Right ventricle myocardium inferior (tissue), 1 donor: ENCODE results near the gene HOXB9. TPM values are rescaled to one million over a fixed set of nuclear protein-coding genes. Genes with fewer than 3 reads are reported as not detected.
A peak's percentile ranks its signal among the peaks of the same experiment; 100 is the strongest.

Experiments used
- ATAC-seq: fragments of 200-7000 bp; cut with Tn5 transposase; one replicate; pipeline ENCODE4 v1.9.1; 2020; ENCODE audit warnings: mild to moderate bottlenecking, moderate library complexity
- DNase-seq: peaks from one replicate; pipeline ENCODE4 v3.0.0; 2021; ENCODE audit errors: missing footprints
- intact Hi-C: fragments of 100-400 bp; cut with DNase I; formaldehyde crosslinking; loops from one replicate; pipeline ENCODE4 v1.11.0; 2022
- total RNA-seq: library from RNA; stranded (reverse); fragmentation: NEBNext Ultra II Directional; extraction: Animal tissue kit (Norgen Biotek cat#: 25700); gene quantifications from one replicate; pipeline ENCODE4 v1.2.1, GENCODE V29; 2021
- donor health status: DM: no; HTN: yes; CAD: no; lungs with severe emphysema.

The HOXB9 gene
- total RNA-seq, 1 donor from 2014 or later: not detected

- DNase-seq (no peak), ATAC-seq (no peak)
- intact Hi-C loops: no loop called here
These were observed 22.0 kb downstream of the HOXB9 start for GRCh38 chr17:48603959-48604769.

- DNase-seq (no peak), ATAC-seq (no peak)
- intact Hi-C loops: loop anchor here (2.0 kb wide), 1 partner anchor 17 kb away; no protein-coding TSS in a partner anchor
These were observed 24.4 kb downstream of the HOXB9 start for GRCh38 chr17:48601539-48602425.

- DNase-seq: no peak
- intact Hi-C loops: loop anchor here (2.0 kb wide), 1 partner anchor 18 kb away; no protein-coding TSS in a partner anchor
- no peak for ATAC-seq
These were observed 25.0 kb downstream of the HOXB9 start for GRCh38 chr17:48601207-48601538.

DNA sequence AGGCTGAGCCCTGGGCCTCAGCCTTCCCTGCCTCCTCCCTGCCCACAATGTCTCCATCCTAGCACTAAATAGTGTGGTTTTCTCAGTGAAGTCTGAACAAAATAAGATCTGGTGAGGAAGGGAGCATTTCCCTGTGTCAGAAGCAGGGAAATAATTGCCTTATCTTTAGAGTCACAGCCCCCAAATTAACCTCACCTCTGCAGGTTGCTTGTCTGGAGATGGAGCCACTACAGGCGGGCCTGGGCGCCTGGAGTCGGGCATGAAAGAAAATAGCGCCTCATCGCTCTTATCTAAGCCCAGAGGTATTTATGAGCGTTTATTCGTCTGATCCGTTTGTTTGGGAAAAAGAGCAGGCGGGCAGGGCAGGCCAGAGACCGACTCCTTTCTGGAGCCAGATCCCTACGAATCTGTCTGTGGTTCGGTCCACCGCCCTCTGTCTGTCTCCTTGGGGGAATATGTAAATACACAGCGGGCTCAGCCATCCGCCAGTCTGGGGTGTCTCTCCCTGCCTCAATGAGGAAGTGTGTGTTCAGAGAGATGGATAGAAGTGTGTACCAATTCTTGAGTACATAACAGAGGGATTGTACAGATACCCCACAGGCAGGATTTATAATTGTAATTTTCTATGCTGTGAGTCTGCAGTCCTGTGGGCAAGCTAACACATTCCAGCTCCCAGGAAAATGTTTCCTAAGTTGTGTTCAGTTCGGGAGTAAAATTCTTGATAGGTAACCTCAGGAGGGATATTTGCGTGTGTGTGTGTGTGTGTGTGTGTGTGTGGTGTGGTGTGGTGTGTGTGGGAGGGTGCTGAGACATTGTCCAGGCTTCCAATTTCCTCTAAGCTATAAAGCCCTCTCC, 25.7 kb downstream of the HOXB9 start:
- no peak for DNase-seq
- no peak for ATAC-seq
- intact Hi-C loops: loop anchor here (2.0 kb wide), 1 partner anchor 18 kb away; no protein-coding TSS in a partner anchor

DNA sequence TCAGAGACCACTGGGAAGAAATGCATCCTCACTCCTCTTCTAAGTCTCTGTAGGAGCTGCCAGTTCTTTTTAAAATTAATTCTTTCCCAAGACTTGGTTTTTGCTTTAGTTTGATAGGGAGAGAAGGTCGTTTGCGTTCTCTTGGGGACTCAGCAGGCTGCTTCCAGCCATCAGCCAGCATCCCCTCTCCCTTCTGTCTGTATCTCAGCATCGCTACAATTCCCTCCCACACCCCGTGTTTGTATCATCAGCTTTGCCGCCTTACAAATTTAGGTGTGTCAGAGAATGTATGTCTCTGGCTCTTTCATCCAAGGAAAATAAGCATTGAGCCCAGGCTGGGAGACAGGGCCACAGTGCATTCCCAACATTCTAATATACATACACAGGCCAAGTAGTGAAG, 26.8 kb downstream of the HOXB9 start:
- DNase-seq: no peak

GRCh38 chr17:48598736-48599135, 27.4 kb downstream of the HOXB9 start:
- ATAC-seq: no peak
- intact Hi-C loops: loop anchor here (10.0 kb wide), 1 partner anchor 244 kb away; no protein-coding TSS in a partner anchor
- no peak for DNase-seq

More for the DNA sequence above, 26.8 kb downstream of the HOXB9 start:
- ATAC-seq: no peak
- intact Hi-C loops: loop anchor here (10.0 kb wide), 1 partner anchor 245 kb away; no protein-coding TSS in a partner anchor

DNA sequence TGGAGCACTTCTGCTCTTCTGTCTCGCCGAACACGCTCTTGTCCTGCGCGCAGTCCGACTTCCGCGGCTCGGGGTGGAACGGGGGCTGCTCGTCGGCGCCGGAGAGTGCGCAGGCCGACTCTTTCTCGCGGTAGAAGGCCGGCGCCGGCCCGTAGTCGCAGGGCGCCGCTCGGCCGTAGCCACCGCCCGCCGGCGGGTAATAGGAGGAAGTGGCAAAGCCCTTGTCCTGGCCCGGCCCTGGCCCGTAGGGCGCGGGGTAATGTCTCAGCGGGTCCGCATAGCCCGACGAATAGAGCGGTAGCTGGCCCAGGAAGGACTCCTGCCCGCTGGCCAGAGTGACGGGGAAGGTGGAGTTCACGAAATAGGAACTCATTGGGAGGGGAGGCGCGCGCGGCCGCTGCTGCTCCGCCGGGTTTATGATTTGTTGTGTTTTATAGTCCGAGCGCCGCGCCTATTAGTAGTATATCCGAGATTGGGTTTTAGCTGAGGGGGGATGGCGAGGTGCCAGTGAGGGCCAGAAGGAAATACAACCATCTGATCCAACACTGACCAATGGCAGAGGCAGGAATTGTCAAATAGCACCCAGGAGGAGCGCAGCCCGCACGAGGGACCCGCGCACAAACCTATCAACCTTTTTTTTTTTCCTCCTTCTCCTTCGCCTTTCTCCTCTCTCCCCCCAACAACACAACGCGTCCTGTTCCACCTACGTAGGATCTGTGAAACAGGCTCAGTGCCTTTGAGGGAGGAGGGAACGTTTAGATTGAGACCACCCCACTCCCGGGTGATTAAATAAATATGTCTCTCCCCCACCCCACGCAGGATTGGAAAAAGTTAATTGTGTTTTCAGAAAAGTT, 28.2 kb downstream of the HOXB9 start:
- intact Hi-C loops: loop anchor here (10.0 kb wide), 1 partner anchor 243 kb away; no protein-coding TSS in a partner anchor
- DNase-seq (peak; percentile 81), ATAC-seq (peak; percentile 41)

GRCh38 chr17:48597528-48597777, 28.7 kb downstream of the HOXB9 start:
- peak; percentile 17 for ATAC-seq
- no peak for DNase-seq
- intact Hi-C loops: loop anchor here (10.0 kb wide), 1 partner anchor 243 kb away; no protein-coding TSS in a partner anchor

DNA sequence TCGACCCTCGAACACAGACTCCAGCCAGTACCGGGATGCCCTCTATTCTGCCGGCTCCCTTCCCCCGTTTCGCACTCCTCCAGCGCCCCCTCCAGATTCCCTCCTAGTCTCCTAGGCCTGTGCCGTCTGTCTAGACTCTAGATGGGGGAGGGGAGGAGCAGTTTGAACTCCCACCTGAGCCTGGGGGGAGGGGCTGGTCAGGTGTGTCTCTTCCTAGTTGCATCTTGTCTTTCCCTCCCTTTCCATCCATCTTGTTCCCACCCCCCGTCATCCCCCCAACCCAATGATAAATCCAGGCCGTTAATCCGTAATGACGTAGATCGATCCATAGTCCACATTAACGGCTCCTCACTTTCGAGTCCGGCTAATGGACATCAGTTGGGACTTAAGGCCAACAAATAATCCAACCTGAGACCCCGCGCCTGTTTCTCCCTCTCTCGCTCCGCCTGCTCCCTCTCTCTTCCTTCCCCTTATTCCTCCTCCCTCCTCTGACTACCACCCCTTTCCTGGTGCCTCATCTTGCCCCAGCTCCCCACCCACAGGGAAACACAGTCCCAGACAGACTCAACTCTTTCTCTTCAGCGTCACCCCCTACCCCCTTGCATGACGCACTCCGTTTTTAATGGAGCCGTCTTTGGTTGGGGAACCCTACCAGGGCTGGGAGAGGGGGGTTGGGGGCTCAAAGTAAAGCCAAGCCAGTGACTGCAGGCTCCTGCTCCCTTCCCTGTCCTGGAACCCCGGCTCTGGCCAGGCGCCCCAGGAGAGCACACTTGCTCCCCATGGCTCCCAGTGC, 29.2 kb downstream of the HOXB9 start:
- ATAC-seq: no peak
- intact Hi-C loops: loop anchor here (10.0 kb wide), 1 partner anchor 242 kb away; no protein-coding TSS in a partner anchor
- DNase-seq: no peak

DNA sequence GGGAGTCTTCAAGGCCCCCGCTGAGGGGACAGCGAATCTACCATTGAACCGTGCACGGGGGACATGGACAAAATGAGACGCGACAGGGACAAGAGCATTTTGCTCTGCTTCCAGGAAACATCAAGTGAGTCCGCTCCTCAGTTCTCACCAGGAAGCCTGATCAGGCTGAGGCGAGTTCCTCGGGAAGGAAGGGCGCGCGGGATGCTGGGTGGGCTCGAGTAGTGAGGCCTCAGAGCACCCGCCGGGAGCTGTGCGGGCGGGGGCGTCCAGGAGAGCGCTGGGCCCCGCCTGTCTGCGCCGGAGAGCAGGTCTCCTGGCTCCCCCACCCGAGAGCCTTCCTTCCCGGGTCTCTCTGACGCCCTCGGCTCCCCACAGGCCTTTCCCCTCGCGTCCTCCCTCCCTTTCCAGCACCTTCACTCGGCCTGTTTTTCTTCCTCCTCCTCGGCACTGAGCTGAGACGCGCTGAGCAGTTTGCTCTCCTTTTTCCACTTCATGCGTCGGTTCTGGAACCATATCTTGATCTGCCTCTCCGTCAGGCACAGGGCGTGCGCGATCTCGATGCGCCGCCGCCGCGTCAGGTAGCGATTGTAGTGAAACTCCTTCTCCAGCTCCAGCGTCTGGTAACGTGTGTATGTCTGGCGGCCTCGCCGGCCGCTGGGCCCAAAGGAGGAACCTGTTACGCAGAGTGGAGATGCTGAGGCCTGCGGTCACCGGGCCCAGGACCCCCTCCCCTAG, 30.0 kb downstream of the HOXB9 start:
- DNase-seq (no peak), ATAC-seq (no peak)
- intact Hi-C loops: loop anchor here (10.0 kb wide), 1 partner anchor 241 kb away; no protein-coding TSS in a partner anchor

GRCh38 chr17:48595278-48595999, 30.7 kb downstream of the HOXB9 start:
- intact Hi-C loops: loop anchor here (10.0 kb wide), 1 partner anchor 241 kb away; no protein-coding TSS in a partner anchor
- no peak for ATAC-seq
- DNase-seq: no peak

- ATAC-seq: no peak
- intact Hi-C loops: loop anchor here (10.0 kb wide), 1 partner anchor 240 kb away; no protein-coding TSS in a partner anchor
These were observed 31.4 kb downstream of the HOXB9 start for GRCh38 chr17:48594538-48595277.

GRCh38 chr17:48593840-48594537, 32.2 kb downstream of the HOXB9 start:
- intact Hi-C loops: loop anchor here (10.0 kb wide), 1 partner anchor 239 kb away; no protein-coding TSS in a partner anchor
- peak; percentile 84 for DNase-seq
- ATAC-seq: peak; percentile 62

More at GRCh38 chr17:48594538-48595277, 31.4 kb downstream of the HOXB9 start:
- DNase-seq: no peak

DNA sequence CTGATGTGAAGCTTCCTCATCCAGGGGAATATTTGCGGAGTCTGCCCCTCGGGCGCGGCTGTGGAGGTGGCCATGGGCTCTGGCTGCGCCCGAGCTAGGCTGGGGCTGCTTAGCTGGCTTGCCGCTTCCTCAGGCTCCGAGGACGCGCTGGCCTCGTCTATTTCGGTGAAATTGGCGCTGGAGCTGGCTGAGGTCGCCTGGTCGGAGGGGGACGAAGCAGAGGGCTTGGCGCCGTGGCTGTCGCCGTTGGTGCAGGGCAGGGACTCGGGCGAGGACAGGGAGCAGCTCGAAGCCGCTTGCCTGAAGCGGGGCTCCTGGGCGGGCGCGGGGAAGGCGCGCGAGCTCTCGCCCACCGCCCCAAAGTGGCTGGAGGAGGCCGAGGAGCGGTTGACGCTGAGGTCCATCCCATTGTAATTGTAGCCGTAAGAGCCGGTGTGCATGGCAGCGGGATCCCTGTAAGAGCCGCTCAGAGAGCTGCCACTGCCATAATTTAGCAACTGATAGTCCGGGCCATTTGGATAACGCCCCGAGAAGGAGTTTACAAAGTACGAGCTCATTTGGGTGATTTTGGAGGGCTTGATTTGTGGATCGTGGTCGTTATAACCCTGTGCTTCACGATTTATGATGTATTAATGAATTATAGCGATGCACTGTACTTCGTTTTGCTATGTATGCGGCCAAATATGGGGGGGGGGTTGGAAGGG, 32.9 kb downstream of the HOXB9 start, which contains the start of gene HOXB5:
Gene HOXB5, minus strand, starts transcription at position 654 of the 704 bp plus-strand sequence. Its CDS starts 97 bp downstream, at position 557.
- ATAC-seq: no peak
- intact Hi-C loops: loop anchor here (10.0 kb wide), 1 partner anchor 238 kb away; no protein-coding TSS in a partner anchor
- no peak for DNase-seq
